AG04449 (cell line): Measurements from ENCODE around the gene MGAT4B.

Experiments used
- CTCF ChIA-PET: fragments of 350-600 bp; formaldehyde crosslinking; extraction: SDS; loops from one replicate; lab custom pipeline; 2021; ENCODE audit warnings: antibody characterized with exemption; lab: Yijun Ruan, JAX
- POLR2A ChIA-PET: fragments of 400-600, 350-600 bp; formaldehyde crosslinking; extraction: SDS; loops from one replicate; lab custom pipeline; 2020; ENCODE audit warnings: antibody characterized with exemption, inconsistent platforms; lab: Yijun Ruan, JAX
- DNase-seq: peaks from one replicate; pipeline ENCODE4 v3.0.0-alpha.2; 2010; ENCODE audit warnings: low read depth, low spot score
- H3K4me3 ChIP-seq: 2 replicates; pipeline ENCODE4 v1.5.1; 2011; ENCODE audit warnings: low read depth, mild to moderate bottlenecking, control low read depth, low read length
- TF ChIP-seq, protein P1 (sequence below): IDR thresholded peaks from one replicate; pipeline ENCODE4 v1.5.1; 2011; ENCODE audit warnings: mild to moderate bottlenecking, moderate library complexity, low read length, control low read depth, inconsistent platforms; ENCODE audit not compliant: insufficient read depth; ENCODE audit errors: missing control alignments

The MGAT4B gene

GRCh38 chr5:179833056-179833708, 26.5 kb upstream of the MGAT4B start:
- DNase-seq, result no peak
- POLR2A ChIA-PET, result interaction anchor here (0.8 to 1.5 kb wide), 4 partner anchors 11 to 33 kb away, joined by 3 to 6 read pairs (median 3); partner anchors contain the start of gene SQSTM1
- CTCF ChIA-PET, result no interaction called here
- TF ChIP-seq, protein P1, sequence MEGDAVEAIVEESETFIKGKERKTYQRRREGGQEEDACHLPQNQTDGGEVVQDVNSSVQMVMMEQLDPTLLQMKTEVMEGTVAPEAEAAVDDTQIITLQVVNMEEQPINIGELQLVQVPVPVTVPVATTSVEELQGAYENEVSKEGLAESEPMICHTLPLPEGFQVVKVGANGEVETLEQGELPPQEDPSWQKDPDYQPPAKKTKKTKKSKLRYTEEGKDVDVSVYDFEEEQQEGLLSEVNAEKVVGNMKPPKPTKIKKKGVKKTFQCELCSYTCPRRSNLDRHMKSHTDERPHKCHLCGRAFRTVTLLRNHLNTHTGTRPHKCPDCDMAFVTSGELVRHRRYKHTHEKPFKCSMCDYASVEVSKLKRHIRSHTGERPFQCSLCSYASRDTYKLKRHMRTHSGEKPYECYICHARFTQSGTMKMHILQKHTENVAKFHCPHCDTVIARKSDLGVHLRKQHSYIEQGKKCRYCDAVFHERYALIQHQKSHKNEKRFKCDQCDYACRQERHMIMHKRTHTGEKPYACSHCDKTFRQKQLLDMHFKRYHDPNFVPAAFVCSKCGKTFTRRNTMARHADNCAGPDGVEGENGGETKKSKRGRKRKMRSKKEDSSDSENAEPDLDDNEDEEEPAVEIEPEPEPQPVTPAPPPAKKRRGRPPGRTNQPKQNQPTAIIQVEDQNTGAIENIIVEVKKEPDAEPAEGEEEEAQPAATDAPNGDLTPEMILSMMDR, result no peak
- no peak overlapping the region for H3K4me3 ChIP-seq

DNA sequence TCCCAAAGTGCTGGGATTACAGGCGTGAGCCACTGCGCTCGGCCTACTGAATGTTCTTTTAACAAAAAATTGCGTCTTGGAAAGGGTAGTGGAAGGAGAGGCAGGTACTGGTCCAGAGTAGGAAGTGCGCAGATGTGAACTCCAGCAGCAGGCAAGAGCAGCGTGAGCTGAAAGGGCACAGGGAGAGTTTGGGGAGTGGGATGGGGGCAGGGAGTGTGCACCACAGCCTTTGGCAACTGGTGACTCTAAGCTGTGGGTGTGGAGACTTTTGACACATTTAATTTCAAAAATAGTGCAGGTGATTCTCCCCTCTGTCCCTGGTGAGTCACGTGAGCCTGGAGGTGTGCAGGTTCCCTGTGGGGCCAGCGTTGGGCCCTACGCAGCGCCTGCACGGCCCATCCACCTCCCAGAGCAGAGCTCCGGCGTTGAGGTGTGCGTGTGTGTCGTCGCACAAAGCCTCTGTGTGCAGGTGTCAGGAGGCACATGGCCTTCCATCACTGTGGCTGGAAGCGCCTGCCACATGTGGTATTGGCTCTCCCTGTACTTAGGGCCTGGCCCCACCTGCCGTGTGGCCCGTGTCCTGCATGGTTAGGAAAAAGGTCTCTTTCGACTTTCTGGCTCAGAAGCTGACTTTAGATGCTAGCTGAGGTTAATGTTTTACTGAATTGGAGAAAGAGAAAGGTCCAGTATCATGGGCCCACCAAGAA, 25.5 kb upstream of the MGAT4B start:
- ChIA-PET CTCF (interaction anchor here (1.0 kb wide), 1 partner anchor 29 kb away, joined by 3 read pairs; no protein-coding TSS in a partner anchor), POLR2A (interaction anchor here (1.2 to 3.1 kb wide), 4 partner anchors 10 to 34 kb away, joined by 3 to 15 read pairs (median 4); partner anchors contain the start of gene SQSTM1)
- H3K4me3 ChIP-seq, result no peak overlapping the region
- no peak for DNase-seq
- TF ChIP-seq, protein P1, result no peak

GRCh38 chr5:179830818-179831468, 24.3 kb upstream of the MGAT4B start:
- DNase-seq, result no peak
- CTCF ChIA-PET, result interaction anchor here (1.3 kb wide), 1 partner anchor 29 kb away, joined by 3 read pairs; no protein-coding TSS in a partner anchor
- TF ChIP-seq, protein P1, result no peak
- H3K4me3 ChIP-seq, result no peak overlapping the region
- POLR2A ChIA-PET, result interaction anchor here (3.1 kb wide), 1 partner anchor 11 kb away, joined by 15 read pairs; the partner anchor contains the start of gene SQSTM1

DNA sequence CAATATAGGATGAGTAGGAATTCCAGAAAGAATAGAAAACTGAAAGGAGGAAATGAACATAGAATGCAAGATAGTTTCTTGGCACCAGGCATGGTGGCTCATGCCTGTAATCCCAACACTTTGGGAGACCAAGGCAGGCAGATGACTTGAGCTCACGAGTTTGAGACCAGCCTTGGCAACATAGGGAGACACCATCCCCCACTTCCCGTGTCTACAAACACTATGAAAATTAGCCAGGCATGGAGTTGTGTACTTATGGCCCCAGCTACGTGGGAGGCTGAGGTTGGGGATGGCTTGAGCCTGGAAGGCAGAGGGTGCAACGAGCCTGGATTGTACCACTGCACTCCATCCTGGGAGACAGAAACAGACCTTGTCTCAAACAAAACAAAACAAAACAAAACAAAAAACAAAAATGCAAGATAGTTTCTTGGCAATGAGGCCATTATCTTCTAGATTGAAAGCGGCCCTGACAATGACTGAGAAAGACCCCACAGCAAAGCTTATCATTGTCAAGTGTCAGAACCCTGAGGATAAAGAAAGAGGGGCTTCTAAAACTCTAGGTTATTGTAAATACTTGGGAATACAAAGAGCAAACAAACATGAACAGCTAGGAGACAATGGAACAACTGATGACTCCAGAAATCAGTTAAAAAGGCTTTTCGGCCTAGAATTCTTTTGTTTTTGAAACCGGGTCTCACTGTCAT, 23.2 kb upstream of the MGAT4B start:
- ChIA-PET CTCF (interaction anchor here (1.2 to 1.3 kb wide), 2 partner anchors 28 to 33 kb away, joined by 3 to 4 read pairs; no protein-coding TSS in a partner anchor), POLR2A (interaction anchor here (3.1 kb wide), 1 partner anchor 10 kb away, joined by 15 read pairs; the partner anchor contains the start of gene SQSTM1)
- TF ChIP-seq, protein P1, result no peak
- H3K4me3 ChIP-seq, result no peak overlapping the region
- DNase-seq, result no peak

- H3K4me3 ChIP-seq, result no peak overlapping the region
- no peak for DNase-seq
- CTCF ChIA-PET, result interaction anchor here (0.7 to 1.4 kb wide), 3 partner anchors 9 to 66 kb away, joined by 3 to 7 read pairs (median 4); no protein-coding TSS in a partner anchor
- POLR2A ChIA-PET, result no interaction called here
- TF ChIP-seq, protein P1, result no peak
These were observed 22.2 kb upstream of the MGAT4B start for GRCh38 chr5:179828756-179829421.
